Mononuclear cell (primary cell): ENCODE data around the gene SMYD3. TPM values are rescaled to one million over a fixed set of nuclear protein-coding genes. Genes with fewer than 3 reads are reported as not detected.
"Not testable (repeated sequence)": the region's sequence is repeated elsewhere in the genome, so short reads cannot be mapped to it uniquely, and the experiment has no call there.

Source experiments
- H3K27me3 ChIP-seq: 2 replicates; pipeline ENCODE4 v1.6.0; 2011; ENCODE audit warnings: low read length, control low read depth; ENCODE audit not compliant: insufficient read depth
- H3K4me1 ChIP-seq: 2 replicates; pipeline ENCODE4 v1.5.1; 2011; ENCODE audit warnings: mild to moderate bottlenecking, low read length, control low read depth; ENCODE audit not compliant: insufficient read depth
- H3K4me3 ChIP-seq: 2 replicates; pipeline ENCODE4 v1.5.1; 2011; ENCODE audit warnings: mild to moderate bottlenecking, low read length, moderate library complexity
- H3K9me3 ChIP-seq: 2 replicates; pipeline ENCODE4 v1.5.1; 2011; ENCODE audit warnings: low read depth, mild to moderate bottlenecking, control low read depth, low read length
- total RNA-seq: library from RNA; depleted of rRNA; stranded (reverse); fragments of >200 nt; gene quantifications from one replicate; pipeline ENCODE4 v1.2.3, GENCODE V29; 2012

SMYD3 gene
- total RNA-seq, 1 donor: 18.2 TPM

DNA sequence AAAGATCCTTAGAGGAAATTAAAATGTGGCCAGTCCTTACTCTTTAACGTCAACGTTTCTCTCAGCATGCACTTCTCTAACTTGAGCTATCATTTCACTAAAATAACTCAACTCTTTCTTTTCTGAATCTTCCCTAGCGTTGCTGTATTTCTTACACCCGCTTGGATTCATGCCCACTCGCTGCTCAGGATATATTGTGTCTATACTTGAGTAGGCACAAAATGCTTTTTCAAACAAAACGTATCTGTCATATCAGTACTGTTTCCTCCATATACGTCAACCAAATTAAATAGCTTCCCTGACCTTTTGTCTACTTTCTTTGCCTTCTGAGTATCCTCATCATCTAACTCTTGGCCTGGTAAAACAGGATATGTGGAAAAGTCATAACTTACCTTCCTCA, 549.7 kb downstream of the SMYD3 start:
- H3K9me3 ChIP-seq: no peaks in the 10 kb centered on the region
- H3K4me1 ChIP-seq: peaks cover 25% of the 10 kb centered on the region
- H3K4me3 ChIP-seq: no peak overlapping the region
- H3K27me3 ChIP-seq: no peaks in the 10 kb centered on the region

DNA sequence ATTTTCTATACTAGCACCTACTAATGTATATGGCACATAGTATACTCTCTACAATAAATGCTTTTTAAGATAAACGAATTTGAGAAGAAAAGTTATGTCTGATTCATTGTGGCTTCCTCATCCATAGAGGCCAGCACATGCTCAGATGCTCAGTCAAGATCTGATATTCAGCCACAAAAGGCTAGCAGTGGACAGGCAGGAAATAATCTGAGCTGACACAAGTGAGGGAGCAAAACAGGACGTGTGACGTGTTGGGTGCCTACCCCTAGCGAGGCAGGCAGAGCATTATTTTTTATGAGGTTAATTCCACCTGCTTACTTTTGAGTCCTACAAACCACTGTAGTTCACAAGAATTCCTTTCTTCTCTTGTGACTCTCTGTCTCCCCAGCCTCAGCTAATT, 550.9 kb downstream of the SMYD3 start:
- Histone ChIP-seq H3K4me3 (no peak overlapping the region), H3K4me1 (peaks cover 25% of the 10 kb centered on the region), H3K27me3 (no peaks in the 10 kb centered on the region), H3K9me3 (no peaks in the 10 kb centered on the region)

DNA sequence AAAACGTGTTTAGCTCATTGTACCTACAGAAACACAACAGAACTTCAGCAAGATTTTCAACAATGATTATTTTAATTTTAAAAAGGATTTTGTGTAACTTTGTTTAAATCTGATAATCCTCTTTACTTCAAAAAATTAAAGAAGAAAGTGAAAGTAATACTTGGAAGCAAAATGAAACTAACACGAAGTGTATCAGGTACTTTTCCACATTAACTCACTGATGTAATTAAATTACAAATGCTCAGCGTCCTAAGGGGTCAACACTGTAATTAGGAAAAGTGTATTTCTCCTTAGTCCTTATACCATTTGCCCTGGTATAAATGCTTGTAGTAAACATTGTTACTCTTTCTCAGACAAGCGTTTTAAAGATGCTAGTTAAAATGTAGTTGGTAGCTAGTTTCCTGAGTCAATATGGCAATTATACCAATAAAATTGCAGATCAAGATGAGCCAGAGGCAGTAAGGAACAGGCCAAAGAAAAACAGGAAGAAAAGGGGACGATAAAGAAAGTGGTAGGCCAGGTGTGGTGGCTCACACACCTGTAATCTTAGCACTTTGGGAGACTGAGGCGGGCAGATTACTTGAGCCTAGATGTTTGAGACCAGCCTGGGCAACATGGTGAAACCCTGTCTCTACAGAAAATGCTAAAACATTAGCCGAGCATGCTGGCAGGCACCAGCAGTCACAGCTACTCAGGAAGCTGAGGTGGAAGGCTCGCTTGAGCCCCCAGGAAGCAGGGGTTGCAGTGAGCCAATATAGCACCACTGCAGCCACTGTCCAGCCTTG, 553.0 kb downstream of the SMYD3 start:
- Histone ChIP-seq H3K4me3 (peak overlapping the region; percentile 12), H3K4me1 (peaks cover 25% of the 10 kb centered on the region), H3K27me3 (no peaks in the 10 kb centered on the region), H3K9me3 (no peaks in the 10 kb centered on the region)

DNA sequence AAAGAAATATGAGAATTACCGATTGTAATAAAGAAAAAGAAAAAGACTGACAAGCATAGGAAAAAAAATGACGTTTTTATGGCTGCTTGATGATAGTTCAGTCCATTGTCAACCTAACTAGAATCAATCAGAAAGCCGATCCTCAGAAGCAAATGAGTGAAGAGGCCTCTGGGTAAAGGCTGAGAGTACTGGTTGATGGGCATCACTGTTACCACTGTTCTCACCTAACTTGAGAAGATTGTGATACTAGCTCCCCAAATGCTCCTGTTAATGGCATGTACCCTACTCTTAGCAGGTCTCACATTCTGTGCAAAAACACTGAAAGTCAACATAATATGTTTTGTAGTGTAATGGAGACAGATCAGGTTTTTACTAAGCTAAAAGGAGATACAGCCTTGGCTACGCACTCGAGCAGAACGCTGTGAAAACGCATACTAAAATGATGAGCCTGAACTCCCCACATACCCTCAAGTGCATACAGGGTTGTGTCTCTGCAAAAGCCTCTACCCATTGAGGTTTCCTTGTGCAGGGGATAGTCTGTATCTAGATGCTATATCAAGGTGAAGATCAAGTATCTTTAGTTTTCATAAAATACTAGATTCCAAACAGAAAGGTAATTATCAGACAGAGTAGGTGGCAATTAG, 554.6 kb downstream of the SMYD3 start:
- H3K4me1 ChIP-seq: peaks cover 25% of the 10 kb centered on the region
- H3K27me3 ChIP-seq: no peaks in the 10 kb centered on the region
- H3K9me3 ChIP-seq: no peaks in the 10 kb centered on the region
- no peak overlapping the region for H3K4me3 ChIP-seq

DNA sequence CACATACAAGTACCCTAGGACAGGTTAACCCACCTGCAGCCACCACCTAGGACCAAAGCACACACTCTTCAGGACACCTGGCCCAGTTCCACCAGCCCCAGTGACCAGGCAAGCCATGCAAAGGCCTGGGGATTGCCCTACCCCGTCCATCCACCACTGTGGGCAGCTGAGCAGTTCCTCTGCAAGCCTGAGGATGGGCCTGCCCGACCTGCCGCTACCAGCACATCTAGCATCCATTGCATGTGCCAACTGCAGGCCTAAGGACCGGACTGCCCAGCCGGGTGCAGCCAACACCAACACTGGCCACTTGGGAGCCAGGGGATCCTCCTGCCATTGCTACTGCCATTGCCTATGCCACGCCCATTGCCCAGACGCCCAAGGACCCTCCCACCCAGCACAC, 558.3 kb downstream of the SMYD3 start:
- Histone ChIP-seq H3K4me1 (peaks cover 5% of the 10 kb centered on the region), H3K4me3 (no peak overlapping the region), H3K27me3 (no peaks in the 10 kb centered on the region), H3K9me3 (no peaks in the 10 kb centered on the region)

DNA sequence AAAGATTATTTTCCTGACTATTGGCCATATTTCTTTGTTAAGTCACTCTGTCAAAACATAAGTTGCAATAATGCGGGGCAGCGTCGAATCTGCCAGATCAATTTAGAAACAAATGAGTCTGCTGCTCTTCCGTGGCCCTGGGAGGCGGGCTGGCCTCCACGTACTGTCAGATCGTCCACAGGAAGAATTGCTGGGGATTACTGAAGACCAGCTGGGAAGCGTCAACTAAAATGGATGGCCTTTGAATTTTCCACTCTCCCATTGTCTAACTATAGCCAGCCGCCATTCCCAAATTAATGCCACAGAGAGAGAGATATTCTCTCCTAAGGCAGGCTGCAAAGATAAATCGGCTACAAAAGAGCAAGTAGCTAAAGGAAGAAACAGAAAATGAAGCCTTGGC, 560.2 kb downstream of the SMYD3 start:
- Histone ChIP-seq H3K9me3 (no peaks in the 10 kb centered on the region), H3K4me1 (no peaks in the 10 kb centered on the region), H3K27me3 (no peaks in the 10 kb centered on the region), H3K4me3 (no peak overlapping the region)

DNA sequence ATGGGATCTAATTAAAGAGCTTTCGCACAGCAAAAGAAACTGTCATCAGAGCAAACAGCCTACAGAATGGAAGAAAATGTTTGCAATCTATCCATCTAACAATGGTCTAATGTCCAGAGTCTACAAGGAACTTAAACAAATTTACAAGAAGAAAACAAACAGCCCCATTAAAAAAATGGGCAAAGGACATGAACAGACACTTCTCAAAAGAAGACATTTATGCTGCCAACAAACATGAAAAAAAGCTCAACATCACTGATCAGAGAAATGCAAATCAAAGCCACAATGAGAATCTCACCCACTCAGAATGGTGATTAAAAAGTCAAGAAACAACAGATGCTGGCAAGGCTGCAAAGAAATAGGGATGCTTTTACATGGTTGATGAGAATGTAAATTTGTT, 561.9 kb downstream of the SMYD3 start:
- not testable (repeated sequence) for H3K27me3 ChIP-seq, H3K4me3 ChIP-seq, H3K9me3 ChIP-seq, H3K4me1 ChIP-seq

DNA sequence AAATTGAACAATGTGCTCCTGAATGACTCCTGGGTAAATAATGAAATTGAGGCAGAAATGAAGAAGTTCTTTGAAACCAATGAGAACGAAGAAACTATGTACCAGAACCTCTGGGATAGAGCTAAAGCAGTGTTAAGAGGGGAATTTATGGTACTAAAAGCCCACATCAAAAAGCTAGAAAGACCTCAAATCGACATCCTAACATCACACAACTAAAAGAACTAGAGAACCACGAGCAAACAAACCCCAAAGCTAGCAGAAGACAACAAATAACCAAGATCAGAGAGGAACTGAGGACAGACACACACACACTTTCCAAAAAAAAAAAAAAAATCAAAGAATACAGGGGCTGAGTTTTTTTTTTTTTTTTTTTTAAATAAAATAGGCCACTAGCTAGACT, 564.2 kb downstream of the SMYD3 start:
- H3K27me3 ChIP-seq: no peaks in the 10 kb centered on the region
- no peaks in the 10 kb centered on the region for H3K4me1 ChIP-seq
- H3K4me3 ChIP-seq: no peak overlapping the region
- H3K9me3 ChIP-seq: no peaks in the 10 kb centered on the region

DNA sequence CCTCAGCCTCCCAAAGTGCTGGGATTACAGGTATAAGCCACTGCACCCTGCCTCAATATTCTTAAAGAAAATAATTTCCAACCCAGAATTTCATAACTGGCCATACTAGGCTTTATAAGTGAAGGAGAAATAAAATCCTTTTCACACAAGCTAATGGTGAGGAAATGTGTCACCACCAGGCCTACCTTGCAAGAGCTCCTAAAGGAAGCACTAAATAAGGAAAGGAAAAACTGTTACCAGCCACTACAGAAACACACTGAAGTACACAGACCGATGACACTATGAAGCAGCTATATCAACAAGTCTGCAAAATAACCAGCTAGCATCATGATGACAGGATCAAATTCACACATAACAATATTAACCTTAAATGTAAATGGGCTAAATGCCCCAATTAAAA, 565.3 kb downstream of the SMYD3 start:
- H3K4me3 ChIP-seq, H3K4me1 ChIP-seq, H3K27me3 ChIP-seq, H3K9me3 ChIP-seq: not testable (repeated sequence)

DNA sequence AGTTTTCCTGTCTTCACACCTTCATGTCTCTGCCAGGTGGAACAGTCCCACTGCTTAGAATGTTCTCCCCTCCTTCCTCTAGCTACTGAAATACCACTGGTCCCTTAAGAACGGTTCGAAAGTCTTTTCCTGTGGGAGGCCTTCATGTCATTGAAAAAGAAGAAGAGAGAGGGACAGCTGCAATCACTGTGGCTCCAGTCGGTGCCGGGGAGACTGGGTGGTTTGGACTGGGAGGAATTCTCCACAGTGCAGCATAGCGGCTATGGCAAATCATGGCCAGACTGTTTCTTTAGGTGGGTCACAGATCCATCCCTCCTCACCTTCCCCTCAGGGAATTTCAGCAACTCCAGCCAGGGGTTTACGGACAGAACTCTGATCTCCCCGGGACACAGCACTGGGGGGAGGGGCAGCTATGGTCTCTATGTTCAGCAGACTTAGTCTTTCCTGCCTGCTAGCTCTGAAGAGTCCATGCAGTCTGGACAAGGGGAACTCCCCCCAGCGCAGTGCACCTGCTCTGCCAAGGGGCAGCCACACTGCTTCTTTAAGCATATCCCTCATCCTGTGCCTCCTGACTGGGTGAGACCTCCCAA, 567.2 kb downstream of the SMYD3 start:
- Histone ChIP-seq H3K4me1 (no peaks in the 10 kb centered on the region), H3K9me3 (no peaks in the 10 kb centered on the region), H3K4me3 (no peak overlapping the region)

DNA sequence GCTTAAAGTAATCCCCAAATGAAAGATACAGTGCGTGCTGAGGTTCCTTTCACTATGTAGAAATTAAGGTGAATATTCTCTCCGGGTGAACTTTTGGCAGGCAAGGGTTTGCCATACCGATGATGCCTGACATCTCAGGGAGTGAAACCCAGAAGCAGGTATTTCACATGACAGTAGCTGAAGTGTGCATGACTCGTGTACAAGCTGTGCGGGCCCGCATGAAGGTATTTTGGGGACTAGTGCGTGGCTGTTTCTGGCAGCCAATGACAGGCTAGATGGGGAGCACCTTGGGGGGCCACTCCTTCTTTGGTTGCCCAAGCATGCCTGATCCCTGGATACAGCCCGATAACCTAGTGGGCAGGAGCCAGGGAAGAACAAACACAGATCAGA, 569.0 kb downstream of the SMYD3 start:
- no peaks in the 10 kb centered on the region for H3K9me3 ChIP-seq
- H3K4me3 ChIP-seq: no peak overlapping the region
- no peaks in the 10 kb centered on the region for H3K27me3 ChIP-seq
- H3K4me1 ChIP-seq: no peaks in the 10 kb centered on the region

More for the DNA sequence above, 567.2 kb downstream of the SMYD3 start:
- H3K27me3 ChIP-seq: no peaks in the 10 kb centered on the region

DNA sequence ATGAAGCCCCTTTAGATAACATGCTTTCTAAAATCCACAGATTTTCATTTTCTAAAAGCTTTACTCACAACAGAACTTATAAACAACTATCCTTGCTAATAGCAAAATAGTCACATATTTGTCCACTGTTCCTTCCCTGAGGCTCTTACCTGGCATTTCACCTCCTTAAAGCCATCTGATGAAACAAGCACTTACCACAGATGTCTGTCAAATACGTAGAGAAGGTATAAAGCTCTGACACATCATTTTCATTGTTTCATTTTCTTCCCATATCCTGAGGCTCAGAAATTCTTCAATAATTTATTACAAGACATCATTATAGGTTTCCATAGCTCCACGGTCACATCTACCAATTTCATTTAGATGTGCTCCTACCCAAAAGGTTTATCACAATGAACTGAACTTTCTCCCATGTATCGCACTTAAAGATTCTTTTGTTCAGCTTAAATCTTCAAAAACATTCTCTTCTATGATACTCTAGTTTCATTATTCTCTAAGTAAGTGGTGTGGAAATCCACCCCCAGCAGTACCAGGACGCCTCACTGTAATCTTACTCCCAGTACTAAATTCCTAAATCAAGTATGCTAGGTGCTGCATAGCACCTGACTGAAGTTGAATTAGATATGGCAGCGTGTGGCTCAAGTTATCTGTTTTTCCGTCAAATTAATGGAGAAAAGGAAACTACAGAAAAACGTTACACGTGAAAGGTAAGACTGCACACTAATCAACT, 569.6 kb downstream of the SMYD3 start:
- H3K27me3 ChIP-seq: no peaks in the 10 kb centered on the region
- no peaks in the 10 kb centered on the region for H3K4me1 ChIP-seq

DNA sequence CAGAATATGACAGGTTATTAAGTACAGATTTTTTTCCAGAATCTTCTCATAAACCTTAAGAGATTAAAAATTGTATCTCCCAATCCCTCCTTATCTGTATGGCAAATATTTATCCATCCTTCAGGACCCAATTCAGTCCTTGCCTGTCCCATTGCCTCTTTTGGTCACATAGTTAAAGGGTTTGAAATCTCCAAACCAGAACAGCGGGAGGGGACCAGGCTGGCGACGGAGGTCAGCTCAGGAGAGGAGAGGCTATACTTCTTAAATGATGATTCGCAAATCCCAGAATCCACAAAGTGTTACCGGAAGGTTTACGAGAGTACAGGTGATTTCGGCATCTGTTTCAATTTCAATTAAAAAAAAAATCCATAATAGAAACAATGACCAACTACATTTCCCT, 572.7 kb downstream of the SMYD3 start:
- no peaks in the 10 kb centered on the region for H3K27me3 ChIP-seq
- no peak overlapping the region for H3K4me3 ChIP-seq
- no peaks in the 10 kb centered on the region for H3K9me3 ChIP-seq
- no peaks in the 10 kb centered on the region for H3K4me1 ChIP-seq

More for the DNA sequence above, 569.6 kb downstream of the SMYD3 start:
- no peak overlapping the region for H3K4me3 ChIP-seq
- H3K9me3 ChIP-seq: no peaks in the 10 kb centered on the region

DNA sequence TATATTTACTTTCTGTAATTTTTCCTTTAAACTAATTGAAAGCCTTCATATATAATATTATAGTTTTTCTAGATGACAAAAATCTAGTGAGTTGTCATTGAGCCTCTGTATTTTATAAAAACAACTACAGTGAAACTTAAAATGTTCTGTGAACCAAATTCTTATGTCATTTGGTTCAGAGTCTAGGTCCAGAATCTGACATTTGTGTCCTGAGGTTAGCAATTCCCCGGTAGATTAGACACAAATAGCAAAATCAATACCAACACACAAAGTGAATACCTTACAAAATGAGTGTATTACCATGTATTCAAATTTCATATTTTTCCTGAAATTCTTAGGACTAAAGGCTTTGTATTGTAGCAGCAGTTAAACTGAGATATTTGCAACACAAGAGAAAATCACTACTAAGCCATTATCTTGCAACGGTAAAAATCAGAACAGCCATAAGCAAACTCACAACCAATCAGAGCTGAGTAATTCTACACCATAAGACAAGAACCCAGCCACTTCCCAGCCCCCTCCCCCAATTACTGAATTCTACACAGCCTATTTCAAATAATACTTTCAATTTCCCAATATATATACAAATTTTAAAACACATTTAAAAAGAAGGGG, 573.5 kb downstream of the SMYD3 start:
- no peaks in the 10 kb centered on the region for H3K4me1 ChIP-seq
- no peaks in the 10 kb centered on the region for H3K27me3 ChIP-seq
- no peaks in the 10 kb centered on the region for H3K9me3 ChIP-seq
- H3K4me3 ChIP-seq: no peak overlapping the region
